Neuronal stem cell (in vitro differentiated cells): Measurements from ENCODE around the gene PPM1L.

Experiments used
- DNase-seq: peaks from one replicate; pipeline ENCODE4 v3.0.0-alpha.2; 2013; ENCODE audit warnings: low spot score
- H2AFZ ChIP-seq: one replicate; pipeline ENCODE4 v1.6.1; 2013; ENCODE audit warnings: mild to moderate bottlenecking, low read length, inconsistent platforms
- H2AK5ac ChIP-seq: 2 replicates; pipeline ENCODE4 v1.6.1; 2013; ENCODE audit warnings: low read depth, mild to moderate bottlenecking, inconsistent platforms, low read length, moderate library complexity, mixed read lengths
- H2BK120ac ChIP-seq: 2 replicates; pipeline ENCODE4 v1.6.1; 2013; ENCODE audit warnings: low read depth, mild to moderate bottlenecking, inconsistent platforms, low read length, moderate library complexity, mixed read lengths
- H2BK12ac ChIP-seq: one replicate; pipeline ENCODE4 v1.6.1; 2013; ENCODE audit warnings: low read length, inconsistent platforms
- H2BK15ac ChIP-seq: 2 replicates; pipeline ENCODE4 v1.6.1; 2013; ENCODE audit warnings: mild to moderate bottlenecking, low read length, inconsistent platforms, mixed read lengths
- H2BK5ac ChIP-seq: one replicate; pipeline ENCODE4 v1.6.1; 2013; ENCODE audit warnings: inconsistent platforms, mild to moderate bottlenecking, low read length, moderate library complexity
- H3K14ac ChIP-seq: one replicate; pipeline ENCODE4 v1.6.1; 2013; ENCODE audit warnings: low read length, inconsistent platforms
- H3K18ac ChIP-seq: 2 replicates; pipeline ENCODE4 v1.6.1; 2013; ENCODE audit warnings: low read length, inconsistent platforms
- H3K23ac ChIP-seq: 2 replicates; pipeline ENCODE4 v1.6.1; 2013; ENCODE audit warnings: low read depth, mild to moderate bottlenecking, mixed read lengths, low read length, inconsistent platforms; ENCODE audit not compliant: poor library complexity
- H3K27ac ChIP-seq: replicated peaks from 3 replicates; pipeline ENCODE4 v1.5.1; 2013; ENCODE audit warnings: low read length, inconsistent platforms
- H3K27me3 ChIP-seq, 3 experiments: 2 replicates each; pipeline ENCODE4 v1.6.1; 2013; ENCODE audit warnings: low read length in 3 of 3, mild to moderate bottlenecking in 2 of 3, inconsistent platforms in 1 of 3, low read depth in 1 of 3, mixed read lengths in 1 of 3, moderate library complexity in 1 of 3; ENCODE audit not compliant: control insufficient read depth in 3 of 3, insufficient read depth in 3 of 3
- H3K36me3 ChIP-seq, 2 donors: replicated peaks in 1 of 2; 2 replicates each; pipeline ENCODE4 v1.6.1; 2013; ENCODE audit warnings: low read length in 2 of 2; ENCODE audit not compliant: control insufficient read depth in 2 of 2, insufficient read depth in 2 of 2
- H3K4ac ChIP-seq: 2 replicates; pipeline ENCODE4 v1.6.1; 2013; ENCODE audit warnings: inconsistent platforms, mild to moderate bottlenecking, low read length, moderate library complexity
- H3K4me1 ChIP-seq, 2 donors: 1 replicate in 1 of 2; 2 replicates in 1 of 2; pipeline ENCODE4 v1.6.1; 2013; ENCODE audit warnings: low read length in 2 of 2, low read depth in 1 of 2; ENCODE audit not compliant: control insufficient read depth in 2 of 2, insufficient read depth in 1 of 2
- H3K4me2 ChIP-seq: one replicate; pipeline ENCODE4 v1.6.1; 2013; ENCODE audit warnings: mild to moderate bottlenecking, low read length, inconsistent platforms; ENCODE audit not compliant: insufficient read depth, poor library complexity, severe bottlenecking
- H3K4me3 ChIP-seq, 2 donors: 2 replicates each; pipeline ENCODE4 v1.5.1; 2013; ENCODE audit warnings: low read length in 2 of 2, mild to moderate bottlenecking in 2 of 2, inconsistent platforms in 1 of 2, moderate library complexity in 1 of 2
- H3K79me1 ChIP-seq: one replicate; pipeline ENCODE4 v1.6.1; 2013; ENCODE audit warnings: low read depth, mild to moderate bottlenecking, inconsistent platforms, low read length, moderate library complexity
- H3K9ac ChIP-seq: one replicate; pipeline ENCODE4 v1.6.1; 2013; ENCODE audit warnings: mild to moderate bottlenecking, low read depth, low read length, inconsistent platforms; ENCODE audit not compliant: poor library complexity
- H3K9me3 ChIP-seq, 2 donors: replicated peaks in 1 of 2; 2 replicates each; pipeline versions ENCODE3 to v1.6.1; 2013; ENCODE audit warnings: low read length in 2 of 2, mild to moderate bottlenecking in 2 of 2, inconsistent platforms in 1 of 2, low read depth in 1 of 2, mixed read lengths in 1 of 2, moderate library complexity in 1 of 2; ENCODE audit not compliant: control insufficient read depth in 2 of 2, insufficient read depth in 1 of 2
- H4K8ac ChIP-seq: one replicate; pipeline ENCODE4 v1.6.1; 2013; ENCODE audit warnings: low read depth, mild to moderate bottlenecking, inconsistent platforms, low read length, moderate library complexity
- H4K91ac ChIP-seq: one replicate; pipeline ENCODE4 v1.6.1; 2013; ENCODE audit warnings: low read length, low read depth, mild to moderate bottlenecking, inconsistent platforms; ENCODE audit not compliant: poor library complexity
- WGBS, 2 donors: extraction: QIAGEN DNeasy Blood & Tissue Kit; methylation state at CpG; one replicate each; pipeline ENCODE4 v1.1.7; 2013; ENCODE audit warnings: missing lambda C conversion rate in 2 of 2, mixed read lengths in 1 of 2; ENCODE audit not compliant: insufficient read length in 2 of 2, insufficient replicate concordance in 1 of 2; ENCODE audit errors: extremely low coverage in 2 of 2; 5-methylcytosine and 5-hydroxymethylcytosine counted together

Gene PPM1L

DNA sequence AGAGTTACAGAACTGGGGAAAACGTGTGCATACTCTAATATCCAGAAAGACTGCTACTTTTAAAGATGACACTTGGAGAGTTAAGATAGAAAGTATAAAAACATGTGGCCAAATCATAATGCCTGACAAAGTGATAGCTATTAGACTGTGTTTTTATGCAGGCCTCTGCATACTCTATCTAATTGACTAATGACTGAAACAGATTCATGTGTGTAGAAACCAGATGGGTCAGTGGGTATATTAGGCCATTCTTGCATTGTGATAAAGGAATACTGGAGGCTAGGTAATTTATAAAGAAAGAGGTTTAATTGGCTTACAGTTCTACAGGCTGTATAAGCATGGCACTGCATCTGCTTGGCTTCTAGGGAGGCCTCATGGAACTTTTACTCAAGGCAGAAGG is 71.5 kb downstream of the PPM1L start:
- H4K91ac ChIP-seq, result no peak overlapping the region
- H3K79me1 ChIP-seq, result no peaks in the 10 kb centered on the region
- no peaks in the 10 kb centered on the region for H3K36me3 ChIP-seq
- no peaks in the 10 kb centered on the region for H3K27me3 ChIP-seq
- no peak overlapping the region for H3K9ac ChIP-seq
- no peak overlapping the region for H2BK15ac ChIP-seq
- H2BK120ac ChIP-seq, result no peak overlapping the region
- peaks cover 0 to 1% of the 10 kb centered on the region in 2 donors for H3K9me3 ChIP-seq
- H3K4ac ChIP-seq, result no peak overlapping the region
- WGBS, 2 donors, result no CpG with 5 or more reads among the region's 1 CpG
- no peak overlapping the region for H3K4me3 ChIP-seq
- DNase-seq, result no peak
- no peak overlapping the region for H2BK12ac ChIP-seq
- H3K27ac ChIP-seq, result no peak overlapping the region
- no peak overlapping the region for H2BK5ac ChIP-seq
- no peak overlapping the region for H3K14ac ChIP-seq
- H4K8ac ChIP-seq, result no peak overlapping the region
- H3K4me2 ChIP-seq, result no peak overlapping the region
- no peak overlapping the region for H3K23ac ChIP-seq
- H3K18ac ChIP-seq, result no peak overlapping the region
- peaks cover 8 to 15% of the 10 kb centered on the region in 2 donors for H3K4me1 ChIP-seq
- H2AK5ac ChIP-seq, result no peak overlapping the region
- no peak overlapping the region for H2AFZ ChIP-seq

DNA sequence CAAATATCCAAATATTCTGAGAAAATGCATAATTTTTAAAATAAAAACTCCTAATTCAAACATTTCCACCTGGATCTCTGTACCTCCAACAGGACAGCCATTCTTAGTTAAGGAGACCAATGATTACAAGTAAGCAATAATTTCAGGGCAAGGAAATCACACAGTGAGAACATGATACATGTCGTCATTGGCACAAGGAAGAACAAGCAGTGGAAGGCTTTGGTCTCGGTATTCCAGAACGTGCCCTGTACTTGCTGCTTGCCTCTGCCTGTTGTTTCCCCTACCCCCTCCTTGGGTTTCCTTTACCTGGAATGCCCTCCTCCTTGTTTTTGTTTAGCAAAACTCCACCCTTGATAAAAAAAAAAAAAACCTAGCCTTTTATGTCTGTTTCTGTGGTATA is 72.8 kb downstream of the PPM1L start:
- H2AK5ac ChIP-seq, result no peak overlapping the region
- H3K4me1 ChIP-seq, result peaks cover 8 to 12% of the 10 kb centered on the region in 2 donors
- H3K4me3 ChIP-seq, result no peak overlapping the region
- H3K79me1 ChIP-seq, result peaks cover 2% of the 10 kb centered on the region
- no peaks in the 10 kb centered on the region for H3K36me3 ChIP-seq
- no peaks in the 10 kb centered on the region for H3K27me3 ChIP-seq
- no peak overlapping the region for H4K8ac ChIP-seq
- no peak overlapping the region for H3K9ac ChIP-seq
- H2BK5ac ChIP-seq, result no peak overlapping the region
- H2BK120ac ChIP-seq, result no peak overlapping the region
- no peak for DNase-seq
- H3K27ac ChIP-seq, result no peak overlapping the region
- no peak overlapping the region for H3K18ac ChIP-seq
- no peak overlapping the region for H3K23ac ChIP-seq
- H2BK12ac ChIP-seq, result no peak overlapping the region
- no peak overlapping the region for H3K4me2 ChIP-seq
- H4K91ac ChIP-seq, result no peak overlapping the region
- H2AFZ ChIP-seq, result no peak overlapping the region
- no peak overlapping the region for H3K4ac ChIP-seq
- H2BK15ac ChIP-seq, result no peak overlapping the region
- no CpG with 5 or more reads among the region's 3 CpGs for WGBS, 2 donors
- H3K14ac ChIP-seq, result no peak overlapping the region
- H3K9me3 ChIP-seq, result peaks cover 0 to 1% of the 10 kb centered on the region in 2 donors

DNA sequence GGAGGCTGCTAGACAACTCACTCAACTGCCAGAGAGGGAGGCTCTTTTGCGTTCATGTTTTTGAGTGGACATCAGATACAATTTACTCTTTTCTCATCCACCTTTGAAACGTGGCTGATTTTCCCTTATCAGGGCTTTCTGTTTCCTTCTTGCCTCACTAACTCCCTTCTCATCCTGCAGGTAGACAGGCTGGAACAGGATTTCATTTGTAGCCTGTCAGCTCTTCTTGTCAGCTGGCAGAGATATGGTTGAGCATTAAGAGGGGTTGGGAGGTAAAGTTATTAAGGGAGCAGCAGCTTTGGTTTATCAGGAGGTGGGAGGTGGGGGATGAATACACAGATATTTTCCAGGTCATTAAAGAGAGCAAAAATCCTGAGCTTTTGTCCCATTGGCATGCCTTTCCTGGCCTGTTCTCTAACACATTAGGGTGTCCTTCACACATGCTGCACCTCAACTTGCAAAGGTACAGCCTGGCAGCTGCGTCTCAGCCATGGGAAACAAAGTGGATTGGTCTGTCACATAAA is 73.5 kb downstream of the PPM1L start:
- no peak for DNase-seq
- Histone ChIP-seq H3K4me2 (no peak overlapping the region), H3K9me3 (peaks cover 0 to 1% of the 10 kb centered on the region in 2 donors), H2BK5ac (no peak overlapping the region), H2BK12ac (no peak overlapping the region), H3K9ac (no peak overlapping the region), H3K27ac (no peak overlapping the region), H3K23ac (no peak overlapping the region), H4K91ac (no peak overlapping the region), H2BK15ac (no peak overlapping the region), H3K27me3 (no peaks in the 10 kb centered on the region), H3K36me3 (no peaks in the 10 kb centered on the region), H2AK5ac (no peak overlapping the region), H2AFZ (no peak overlapping the region), H3K18ac (no peak overlapping the region), H3K79me1 (peaks cover 2% of the 10 kb centered on the region), H3K14ac (no peak overlapping the region), H3K4me3 (no peak overlapping the region), H3K4me1 (peaks cover 8 to 12% of the 10 kb centered on the region in 2 donors), H3K4ac (no peak overlapping the region), H4K8ac (no peak overlapping the region), H2BK120ac (no peak overlapping the region)
- WGBS, 2 donors, result no CpG with 5 or more reads among the region's 3 CpGs

- Histone ChIP-seq H3K18ac (no peak overlapping the region), H3K36me3 (no peaks in the 10 kb centered on the region), H4K8ac (no peak overlapping the region), H3K27me3 (no peaks in the 10 kb centered on the region), H4K91ac (no peak overlapping the region), H3K79me1 (peaks cover 2% of the 10 kb centered on the region), H2BK12ac (no peak overlapping the region), H2BK5ac (no peak overlapping the region), H3K14ac (no peak overlapping the region), H2AFZ (no peak overlapping the region), H3K27ac (no peak overlapping the region), H3K23ac (no peak overlapping the region), H3K9ac (no peak overlapping the region), H2BK120ac (no peak overlapping the region), H3K4me1 (peaks cover 8 to 10% of the 10 kb centered on the region in 2 donors), H3K4me2 (no peak overlapping the region), H3K4me3 (no peak overlapping the region), H2BK15ac (no peak overlapping the region), H3K4ac (no peak overlapping the region), H2AK5ac (no peak overlapping the region), H3K9me3 (peaks cover 0 to 1% of the 10 kb centered on the region in 2 donors)
- no CpG with 5 or more reads among the region's 1 CpG for WGBS, 2 donors
- no peak for DNase-seq
These were observed 74.8 kb downstream of the PPM1L start for GRCh38 chr3:160830796-160831195.
